Measurements from ENCODE around the gene INSRR.

Gene INSRR

GRCh38 chr1:156803086-156803851, 55.6 kb downstream of the INSRR start:
- DNase-seq = no peak

GRCh38 chr1:156802421-156802935, 56.4 kb downstream of the INSRR start:
- no peak for DNase-seq

GRCh38 chr1:156801409-156802121, 57.4 kb downstream of the INSRR start:
- no peak for DNase-seq

GRCh38 chr1:156797212-156797871, 61.6 kb downstream of the INSRR start:
- no peak for DNase-seq

GRCh38 chr1:156796340-156797097, 62.4 kb downstream of the INSRR start:
- no peak for DNase-seq

- no peak for DNase-seq
Measured at GRCh38 chr1:156795787-156796186, 63.1 kb downstream of the INSRR start.

- no peak for DNase-seq
Measured at GRCh38 chr1:156795374-156795733, 63.6 kb downstream of the INSRR start.

- DNase-seq = no peak
Measured at GRCh38 chr1:156794506-156795373, 64.2 kb downstream of the INSRR start.

Data from NCI-H187 treated with DMSO at 0.1 percent for 48 hours (cell line).